Upper lobe of left lung (tissue), 6 donors: Measurements from ENCODE around the gene FARP1. TPM values are rescaled to one million over a fixed set of nuclear protein-coding genes. Genes with fewer than 3 reads are reported as not detected.

ENCODE experiments used
- ATAC-seq, 2 donors: fragments of 200-7000 bp; cut with Tn5 transposase; one replicate each; pipeline ENCODE4 v1.9.1; 2022; ENCODE audit warnings: mild to moderate bottlenecking in 2 of 2, moderate library complexity in 2 of 2; ENCODE audit not compliant: low FRiP score in 2 of 2
- DNase-seq, 2 donors: peaks; one replicate each; pipeline ENCODE4 v3.0.0-alpha.2; 2019 to 2020
- H3K27ac ChIP-seq, 4 donors: fragments of 200-600 bp; sonication (generic); one replicate each; pipeline ENCODE4 v1.5.1; 2016 to 2019
- H3K27me3 ChIP-seq, 4 donors: fragments of 200-600 bp; sonication (generic); one replicate each; pipeline ENCODE4 v1.5.1; 2017 to 2019
- H3K36me3 ChIP-seq, 4 donors: fragments of 200-600 bp; sonication (generic); one replicate each; pipeline ENCODE4 v1.5.1; 2016 to 2019
- H3K4me1 ChIP-seq, 4 donors: fragments of 200-600 bp; sonication (generic); one replicate each; pipeline ENCODE4 v1.5.1; 2018 to 2019
- H3K4me3 ChIP-seq, 4 donors: fragments of 200-600 bp; sonication (generic); one replicate each; pipeline ENCODE4 v1.5.1; 2017 to 2019; ENCODE audit warnings: mild to moderate bottlenecking in 2 of 4, moderate library complexity in 1 of 4
- H3K9me3 ChIP-seq, 4 donors: fragments of 200-600 bp; sonication (generic); one replicate each; pipeline ENCODE4 v1.5.1; 2018 to 2019
- EP300 ChIP-seq, 4 donors: sonication (generic); formaldehyde crosslinking; IDR thresholded peaks; one replicate each; pipeline ENCODE4 v1.5.1; 2017; ENCODE audit warnings: antibody characterized with exemption in 4 of 4, control low read depth in 2 of 4
- POLR2A ChIP-seq, 4 donors: fragments of 450-650 bp; IDR thresholded peaks; one replicate each; pipeline ENCODE4 v1.5.1; 2016 to 2017; ENCODE audit warnings: antibody characterized with exemption in 4 of 4, mild to moderate bottlenecking in 2 of 4
- POLR2AphosphoS5 ChIP-seq, 2 donors: sonication (generic); formaldehyde crosslinking; IDR thresholded peaks; one replicate each; pipeline ENCODE4 v1.5.1; 2017; ENCODE audit warnings: antibody characterized with exemption in 2 of 2
- WGBS, 2 donors: methylation state at CpG; one replicate each; pipeline ENCODE4 v1.1.5; 2017 to 2018; 5-methylcytosine and 5-hydroxymethylcytosine counted together
- total RNA-seq, 6 donors: library from RNA; depleted of rRNA in 4 of 6; stranded (reverse); fragments of >200 nt in 4 of 6; gene quantifications; one replicate each; pipeline versions ENCODE4 v1.1.0 to v1.2.1, GENCODE V29; 2016 to 2021
- TF ChIP-seq, protein P1 (sequence below), 6 experiments: fragments of 450-650 bp in 4 of 6; fragments of 200-600 bp in 2 of 6; sonication (generic) in 2 of 6; IDR thresholded peaks; one replicate each; pipeline ENCODE4 v1.5.1; 2016 to 2019; ENCODE audit warnings: antibody characterized with exemption in 6 of 6
- donor health status: DM: no; HTN: no; CAD: no; lungs with moderate emphysema.
- donor health status: DM: no; HTN: yes; CAD: no; lungs with severe emphysema.

FARP1 gene
- total RNA-seq, 6 donors from 2014 or later, result 65.7 to 111 (median 91.8) TPM

DNA sequence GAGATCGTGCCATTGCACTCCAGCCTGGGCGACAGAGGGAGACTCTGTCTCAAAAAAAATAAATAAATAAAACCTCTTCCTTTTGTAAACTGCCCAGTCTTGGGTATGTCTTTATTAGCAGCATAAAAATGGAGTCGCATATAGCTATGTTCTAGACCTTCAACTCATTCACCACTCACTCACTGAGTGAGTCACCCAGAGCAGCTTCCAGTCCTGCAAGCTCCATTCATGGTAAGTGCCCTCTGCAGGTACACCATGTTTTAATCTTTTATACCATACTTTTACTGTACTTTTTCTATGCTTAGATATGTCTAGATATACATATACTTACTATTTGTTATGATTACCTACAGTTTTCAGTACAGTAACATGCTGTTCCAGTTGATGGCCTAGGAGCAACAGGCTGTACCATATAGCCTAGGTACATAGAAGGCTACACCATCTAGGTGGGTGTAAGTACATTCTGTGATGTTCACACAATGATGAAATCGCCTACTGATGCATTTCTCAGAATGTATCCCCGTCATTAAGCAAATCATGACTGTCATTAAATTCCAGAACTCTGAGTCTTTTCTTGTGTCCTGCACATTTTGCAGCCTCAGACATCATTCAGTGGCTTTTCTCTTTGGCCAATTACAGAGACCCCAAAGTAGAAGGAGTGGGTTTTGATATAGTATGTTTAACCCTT lies 13.7 kb upstream of the FARP1 start:
- no peaks in the 10 kb centered on the region for H3K4me1 ChIP-seq
- no peaks in the 10 kb centered on the region for H3K27me3 ChIP-seq
- no peak overlapping the region for H3K27ac ChIP-seq
- DNase-seq (no peak), ATAC-seq (no peak)
- H3K9me3 ChIP-seq, result no peaks in the 10 kb centered on the region
- no peak for TF ChIP-seq EP300 (IDR thresholded peaks at IDR 0.05)
- TF ChIP-seq, protein P1, sequence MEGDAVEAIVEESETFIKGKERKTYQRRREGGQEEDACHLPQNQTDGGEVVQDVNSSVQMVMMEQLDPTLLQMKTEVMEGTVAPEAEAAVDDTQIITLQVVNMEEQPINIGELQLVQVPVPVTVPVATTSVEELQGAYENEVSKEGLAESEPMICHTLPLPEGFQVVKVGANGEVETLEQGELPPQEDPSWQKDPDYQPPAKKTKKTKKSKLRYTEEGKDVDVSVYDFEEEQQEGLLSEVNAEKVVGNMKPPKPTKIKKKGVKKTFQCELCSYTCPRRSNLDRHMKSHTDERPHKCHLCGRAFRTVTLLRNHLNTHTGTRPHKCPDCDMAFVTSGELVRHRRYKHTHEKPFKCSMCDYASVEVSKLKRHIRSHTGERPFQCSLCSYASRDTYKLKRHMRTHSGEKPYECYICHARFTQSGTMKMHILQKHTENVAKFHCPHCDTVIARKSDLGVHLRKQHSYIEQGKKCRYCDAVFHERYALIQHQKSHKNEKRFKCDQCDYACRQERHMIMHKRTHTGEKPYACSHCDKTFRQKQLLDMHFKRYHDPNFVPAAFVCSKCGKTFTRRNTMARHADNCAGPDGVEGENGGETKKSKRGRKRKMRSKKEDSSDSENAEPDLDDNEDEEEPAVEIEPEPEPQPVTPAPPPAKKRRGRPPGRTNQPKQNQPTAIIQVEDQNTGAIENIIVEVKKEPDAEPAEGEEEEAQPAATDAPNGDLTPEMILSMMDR (IDR thresholded peaks at IDR 0.05), result no peak
- TF ChIP-seq POLR2A (IDR thresholded peaks at IDR 0.05), result no peak
- TF ChIP-seq POLR2AphosphoS5 (IDR thresholded peaks at IDR 0.05), result no peak
- no peak overlapping the region for H3K4me3 ChIP-seq
- 92 to 96% methylated on average over 5 of the region's 5 CpGs for WGBS, 2 donors
- H3K36me3 ChIP-seq, result no peaks in the 10 kb centered on the region

DNA sequence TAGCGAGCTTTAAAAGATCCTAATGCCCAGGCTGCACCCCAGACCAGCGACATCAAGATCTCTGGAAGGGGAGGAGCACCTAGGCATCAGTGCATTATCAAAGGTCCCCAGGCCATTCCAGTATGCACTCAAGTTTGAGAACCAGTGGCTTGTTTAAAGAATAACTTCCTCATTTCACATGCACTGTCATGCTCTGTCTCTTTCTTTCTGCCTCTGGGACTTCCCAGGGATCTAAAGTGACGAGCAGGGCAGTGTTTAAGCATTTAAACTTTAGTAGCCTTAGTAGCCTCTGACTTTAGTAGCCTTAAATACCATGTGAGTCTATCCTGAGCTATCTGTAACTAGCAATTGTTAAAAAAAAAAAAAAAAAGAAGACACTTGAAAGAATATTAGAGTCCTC lies 8.9 kb upstream of the FARP1 start:
- 51 to 58% methylated on average over 2 to 3 of the region's 3 CpGs for WGBS, 2 donors

DNA sequence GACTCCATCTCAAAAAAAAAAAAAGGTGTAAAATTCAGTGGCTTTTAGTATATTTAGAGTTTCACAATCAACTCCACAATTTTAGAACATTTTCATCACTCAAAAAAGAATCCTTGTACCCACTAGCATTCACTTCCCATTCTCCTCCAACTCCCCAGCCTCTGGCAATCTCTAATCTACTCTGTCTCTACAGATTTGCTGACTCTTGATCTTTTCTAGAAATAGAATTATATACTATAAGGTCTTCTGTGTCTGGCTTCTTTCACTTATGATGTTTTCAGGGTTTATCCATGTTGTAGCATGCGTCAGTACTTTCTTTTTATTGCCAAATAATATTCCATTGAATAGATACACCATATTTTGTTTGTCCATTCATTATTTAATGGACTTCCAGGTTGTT lies 8.0 kb upstream of the FARP1 start:
- Histone ChIP-seq H3K27ac (no peak overlapping the region), H3K9me3 (no peaks in the 10 kb centered on the region), H3K27me3 (no peaks in the 10 kb centered on the region), H3K4me3 (no peak overlapping the region), H3K36me3 (no peaks in the 10 kb centered on the region), H3K4me1 (no peaks in the 10 kb centered on the region)
- 100% methylated on average over 1 of the region's 1 CpG for WGBS, 2 donors
- no peak for TF ChIP-seq POLR2A (IDR thresholded peaks at IDR 0.05)
- no peak for TF ChIP-seq POLR2AphosphoS5 (IDR thresholded peaks at IDR 0.05)
- TF ChIP-seq, protein P1 (IDR thresholded peaks at IDR 0.05), result no peak
- TF ChIP-seq EP300 (IDR thresholded peaks at IDR 0.05), result no peak
- ATAC-seq, result no peak
- DNase-seq, result no peak

More for the DNA sequence above, 8.9 kb upstream of the FARP1 start:
- no peak overlapping the region for H3K4me3 ChIP-seq
- TF ChIP-seq EP300 (IDR thresholded peaks at IDR 0.05) (no peak), POLR2A (IDR thresholded peaks at IDR 0.05) (no peak), POLR2AphosphoS5 (IDR thresholded peaks at IDR 0.05) (no peak)
- TF ChIP-seq, protein P1 (IDR thresholded peaks at IDR 0.05), result no peak
- DNase-seq (no peak), ATAC-seq (no peak)
- H3K27ac ChIP-seq, result no peak overlapping the region
- H3K4me1 ChIP-seq, result no peaks in the 10 kb centered on the region
- no peaks in the 10 kb centered on the region for H3K9me3 ChIP-seq
- no peaks in the 10 kb centered on the region for H3K36me3 ChIP-seq
- H3K27me3 ChIP-seq, result no peaks in the 10 kb centered on the region

DNA sequence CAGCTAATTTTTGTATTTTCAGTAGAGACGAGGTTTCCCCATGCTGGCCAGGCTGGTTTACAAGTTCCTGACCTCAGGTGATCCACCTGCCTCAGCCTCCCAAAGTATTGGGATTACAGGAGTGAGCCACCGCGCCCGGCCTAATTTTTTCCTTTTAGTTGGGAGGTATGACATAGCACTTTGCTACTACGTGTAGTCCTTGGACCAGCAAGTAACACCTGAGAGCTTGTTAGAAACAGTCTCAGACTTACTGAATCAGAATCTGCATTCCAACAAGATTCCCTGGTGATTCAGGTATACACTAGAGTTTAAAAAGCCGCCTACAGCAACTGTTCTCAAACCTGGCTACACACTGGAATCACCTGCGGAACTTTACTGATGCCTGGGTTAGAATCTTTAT lies 1.8 kb upstream of the FARP1 start:
- peaks cover 0 to 15% (median 0%) of the 10 kb centered on the region in 4 donors for H3K27me3 ChIP-seq
- no peak overlapping the region for H3K4me3 ChIP-seq
- 93 to 97% methylated on average over 7 of the region's 7 CpGs for WGBS, 2 donors
- ATAC-seq, result no peak
- no peaks in the 10 kb centered on the region for H3K9me3 ChIP-seq
- no peaks in the 10 kb centered on the region for H3K36me3 ChIP-seq
- DNase-seq, result no peak
- TF ChIP-seq EP300 (IDR thresholded peaks at IDR 0.05) (no peak), POLR2AphosphoS5 (IDR thresholded peaks at IDR 0.05) (no peak), POLR2A (IDR thresholded peaks at IDR 0.05) (no peak)
- TF ChIP-seq, protein P1 (IDR thresholded peaks at IDR 0.05), result no peak
- H3K4me1 ChIP-seq, result peaks cover 11 to 35% (median 27%) of the 10 kb centered on the region in 4 donors
- H3K27ac ChIP-seq, result no peak overlapping the region
